Stimulated activated CD4-positive, alpha-beta T cell treated with anti-CD3 and anti-CD28 coated beads, Interleukin-2, amount 100 ng/mL, for 48 hours (primary cell): ENCODE measurements around the gene HCRT.
"Not testable (repeated sequence)": the region's sequence is repeated elsewhere in the genome, so short reads cannot be mapped to it uniquely, and the experiment has no call there.

Source experiments
- DNase-seq, 2 donors: peaks; one replicate each; pipeline ENCODE4 v3.0.0-alpha.2; 2020

Gene HCRT, protein sequence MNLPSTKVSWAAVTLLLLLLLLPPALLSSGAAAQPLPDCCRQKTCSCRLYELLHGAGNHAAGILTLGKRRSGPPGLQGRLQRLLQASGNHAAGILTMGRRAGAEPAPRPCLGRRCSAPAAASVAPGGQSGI

DNA sequence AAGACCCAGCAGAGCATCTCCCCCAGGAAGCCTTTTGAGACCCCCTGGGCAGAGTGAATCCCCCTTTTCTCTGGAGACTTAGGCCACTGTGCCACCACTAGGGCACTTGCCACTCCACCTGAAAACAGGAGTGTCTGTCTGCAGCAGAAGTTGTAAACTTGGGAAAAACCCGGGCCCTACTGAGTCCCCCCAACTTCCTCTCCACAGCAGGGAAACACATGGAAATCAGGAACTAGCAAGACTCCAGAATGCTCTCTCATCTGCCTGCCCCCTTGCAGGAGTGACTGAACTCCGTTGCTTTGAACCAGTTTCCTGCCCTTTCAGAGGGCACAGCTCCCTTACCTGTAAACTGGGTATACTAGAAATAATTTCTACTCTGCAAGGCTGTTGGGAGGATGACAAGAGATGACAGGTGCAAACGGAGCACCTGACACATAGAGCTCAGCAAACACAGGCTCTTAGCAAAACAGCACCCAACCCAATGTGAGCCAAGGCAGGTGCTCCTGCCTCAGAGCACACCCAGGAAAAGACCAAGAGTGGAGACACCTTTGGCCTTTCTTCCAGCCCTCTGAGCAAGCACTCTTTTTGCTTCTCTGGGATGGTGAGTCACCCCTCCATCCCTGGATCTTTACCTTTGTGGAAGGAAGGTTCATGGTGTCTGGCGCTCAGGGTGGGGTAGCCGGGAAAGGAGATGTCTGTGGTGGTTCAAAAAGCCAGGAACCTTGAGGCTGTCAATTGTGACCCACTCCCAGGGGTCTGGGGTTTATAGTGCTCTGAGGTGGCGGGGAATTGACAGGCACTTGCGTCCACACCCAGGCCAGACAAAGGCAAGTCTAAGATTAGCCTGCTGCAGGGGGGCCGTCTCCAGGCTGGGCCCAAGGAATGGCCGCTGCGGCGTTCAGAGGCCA lies at the start of gene HCRT:
HCRT (minus strand) TSS at position 740 of the 908 bp plus-strand sequence; CDS start at position 653, 87 bp downstream.
- DNase-seq: no peak

DNA sequence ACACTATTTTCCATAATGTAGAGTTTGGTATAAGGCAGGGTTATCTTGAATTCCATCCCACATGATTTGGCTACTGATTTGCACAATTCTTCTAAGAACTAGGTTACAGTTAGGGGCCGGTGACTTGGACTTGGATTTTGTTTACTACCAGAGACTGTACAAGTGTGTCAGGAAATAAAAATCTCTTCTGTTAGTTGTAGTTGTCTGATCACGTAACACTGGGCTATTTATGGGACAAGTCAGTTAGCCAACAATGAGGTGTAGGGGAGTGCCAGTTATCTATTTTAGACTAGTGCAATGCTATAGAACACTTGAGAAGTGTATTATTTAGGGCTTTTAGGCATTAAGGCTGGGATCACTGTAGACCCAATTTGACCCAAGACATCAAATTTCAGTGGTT lies 48.7 kb upstream of the HCRT start:
- no peak for DNase-seq

DNA sequence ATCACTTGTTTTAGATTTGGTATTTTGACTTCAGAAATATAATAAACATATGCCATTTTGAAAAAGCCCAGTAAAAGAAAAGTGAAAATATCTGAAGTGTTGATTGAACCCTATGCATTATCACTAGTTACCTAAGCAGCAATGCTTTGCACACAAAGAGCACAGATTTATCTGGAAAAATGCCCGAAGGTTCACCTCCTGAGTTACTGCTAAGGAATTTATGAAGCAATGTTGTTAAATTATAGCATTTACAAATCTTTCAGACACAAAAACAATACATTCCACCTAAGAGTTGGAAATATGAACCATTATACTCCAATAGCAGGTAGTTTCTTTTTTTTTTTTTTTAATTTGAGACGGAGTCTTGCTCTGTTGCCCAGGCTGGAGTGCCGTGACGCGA lies 47.9 kb upstream of the HCRT start:
- DNase-seq: no peak

DNA sequence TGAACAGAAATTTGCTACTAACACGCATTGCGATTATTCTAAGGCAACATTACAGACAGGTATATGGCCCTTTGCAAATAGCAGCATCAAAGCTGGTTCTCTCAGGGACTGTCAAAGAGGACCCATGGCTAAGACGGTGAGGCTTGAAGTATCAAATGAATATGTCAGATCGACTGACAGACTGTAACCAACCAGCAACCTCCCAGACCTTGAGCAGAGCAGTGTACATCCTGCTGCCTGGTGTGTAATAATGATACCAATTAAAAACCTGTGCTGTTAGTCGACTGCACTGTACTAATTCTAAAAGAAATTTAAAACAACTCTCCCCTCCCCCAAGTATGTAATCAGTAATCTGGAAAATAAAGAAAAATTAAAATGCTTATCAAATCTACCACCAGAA lies 45.0 kb upstream of the HCRT start:
- no peak for DNase-seq

DNA sequence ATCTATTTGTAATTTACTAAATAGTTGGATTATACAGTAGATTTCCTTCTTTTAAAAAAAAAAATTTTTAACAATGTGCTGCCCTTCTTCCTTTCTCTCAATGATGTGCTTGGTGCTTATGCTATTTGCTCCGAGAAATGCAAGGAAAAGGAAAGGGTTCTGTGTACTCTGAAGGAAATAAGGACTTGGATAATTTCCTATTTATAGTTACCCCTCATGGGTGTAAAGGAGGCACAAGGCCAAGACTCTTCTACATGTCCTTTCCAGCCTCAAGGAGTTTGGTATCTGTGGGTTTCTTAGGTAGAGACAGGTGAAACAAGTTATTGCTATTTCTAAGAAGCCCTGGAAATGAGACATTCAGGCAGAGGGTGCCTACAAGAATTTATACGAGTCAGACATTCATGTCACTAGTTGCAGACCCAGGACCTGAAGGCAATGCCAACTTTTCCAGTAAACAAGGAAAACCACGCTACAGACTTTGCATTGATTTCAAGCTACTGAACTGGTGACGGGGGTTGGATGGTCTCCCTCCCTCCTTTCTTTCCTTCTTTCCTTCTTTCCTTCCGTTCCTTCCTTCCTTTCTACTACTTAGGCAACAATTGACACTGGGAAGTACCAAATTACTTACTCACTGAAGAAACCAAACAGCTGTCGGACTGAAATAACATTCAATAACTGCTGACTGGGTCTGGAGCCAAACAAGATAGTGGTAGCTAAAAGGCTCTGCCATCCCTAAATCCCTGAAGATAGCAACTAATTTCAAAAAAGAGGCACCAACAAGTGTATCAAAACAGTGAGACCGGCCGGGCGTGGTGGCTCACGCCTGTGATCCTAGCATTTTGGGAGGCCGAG lies 42.8 kb upstream of the HCRT start:
- no peak for DNase-seq

DNA sequence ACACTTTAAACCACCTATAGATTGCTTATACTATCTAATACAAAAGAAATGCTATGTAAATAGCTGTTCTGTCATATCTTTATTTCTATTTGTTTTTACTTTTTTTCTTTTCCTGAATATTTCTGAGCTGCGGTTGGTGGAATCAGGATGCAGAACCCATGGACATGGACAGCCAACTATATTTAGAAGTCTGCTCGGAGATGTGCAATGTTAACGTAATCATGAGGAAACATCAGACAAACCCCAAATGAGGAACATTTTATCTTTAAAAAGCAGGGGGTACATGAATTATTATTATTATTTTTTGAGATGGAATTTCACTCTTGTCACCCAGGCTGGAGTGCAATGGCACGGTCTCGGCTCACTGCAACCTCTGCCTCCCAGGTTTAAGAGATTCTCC lies 40.4 kb upstream of the HCRT start:
- no peak for DNase-seq

DNA sequence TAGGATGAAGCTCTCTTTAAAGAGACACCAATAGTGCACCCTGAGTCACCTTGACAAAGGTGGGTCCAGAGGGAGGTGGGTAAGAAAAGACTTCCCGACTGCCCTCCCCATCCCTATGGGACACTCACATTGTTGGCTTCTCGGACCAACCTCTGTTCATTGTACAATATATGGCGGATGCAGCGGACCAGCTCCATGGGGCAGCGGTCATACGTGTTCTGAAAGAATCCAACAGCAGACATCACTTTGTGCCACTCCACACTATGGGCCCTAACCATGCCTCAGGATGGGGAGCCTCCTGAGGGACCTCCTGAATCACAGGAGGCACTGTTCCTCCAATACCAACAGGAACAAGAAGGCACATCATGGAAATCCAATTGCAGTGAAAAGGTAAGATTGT lies 39.4 kb upstream of the HCRT start:
- no peak for DNase-seq

DNA sequence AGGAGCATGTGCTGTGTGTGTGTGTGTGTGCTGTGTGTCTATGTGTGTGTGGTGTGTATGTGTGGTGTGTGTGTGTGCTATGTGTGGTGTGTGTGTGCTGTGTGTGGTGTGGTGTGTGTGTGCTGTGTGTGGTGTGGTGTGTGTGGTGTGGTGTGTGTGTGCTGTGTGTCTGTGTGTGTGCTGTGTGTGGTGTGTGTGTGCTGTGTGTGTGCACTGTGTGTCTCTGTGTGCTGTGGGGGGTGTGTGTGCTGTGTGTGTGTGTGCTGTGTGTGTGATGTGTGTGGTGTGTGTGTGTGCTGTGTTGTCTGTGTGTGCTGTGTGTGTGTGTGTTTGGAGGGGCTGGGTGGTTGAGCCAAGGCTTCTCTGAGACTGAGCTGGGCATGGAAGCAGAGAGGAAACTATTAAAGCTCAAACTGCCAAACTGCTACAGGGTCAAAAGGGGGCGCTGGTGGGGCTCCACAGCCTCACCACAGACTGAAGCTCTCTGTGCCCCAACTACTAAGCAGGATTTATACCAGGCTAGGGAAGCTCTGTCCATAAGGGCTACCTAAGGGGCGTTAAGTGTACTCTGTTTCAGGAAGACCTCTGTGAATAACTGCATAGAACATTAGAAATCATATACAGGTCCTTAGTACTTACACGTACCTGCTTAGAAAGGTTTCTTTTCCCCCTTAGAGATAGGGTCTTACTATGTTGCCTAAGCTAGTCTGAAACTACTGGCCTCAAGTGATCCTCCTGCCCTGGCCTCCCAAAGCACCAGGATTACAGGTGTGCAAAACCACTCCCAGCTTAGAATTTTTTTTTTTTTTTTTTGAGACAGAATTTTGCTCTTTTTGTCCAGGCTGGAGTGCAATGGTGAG lies 36.9 kb upstream of the HCRT start:
- DNase-seq: peak; percentile 37 to 59

DNA sequence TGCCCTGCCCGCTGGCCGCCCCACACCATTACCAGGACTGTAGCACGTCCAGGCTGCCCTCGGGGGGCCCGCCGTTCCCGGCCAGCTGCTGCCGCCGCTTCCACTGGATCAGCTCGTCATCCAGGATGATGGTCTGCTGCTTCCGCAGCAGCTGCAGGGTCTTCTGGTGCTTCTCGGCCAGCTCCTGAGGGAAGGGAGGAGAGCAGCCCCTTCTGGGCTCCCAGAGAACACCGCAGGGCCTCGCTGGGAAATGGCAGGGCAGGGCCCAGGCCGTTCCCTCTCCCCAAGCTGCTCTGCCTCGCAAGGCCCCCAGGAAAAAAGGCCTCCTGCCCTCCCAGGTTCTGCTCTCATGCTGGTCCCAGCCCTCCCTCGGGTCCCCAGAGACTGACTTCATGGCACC lies 34.0 kb upstream of the HCRT start:
- not testable (repeated sequence) for DNase-seq

DNA sequence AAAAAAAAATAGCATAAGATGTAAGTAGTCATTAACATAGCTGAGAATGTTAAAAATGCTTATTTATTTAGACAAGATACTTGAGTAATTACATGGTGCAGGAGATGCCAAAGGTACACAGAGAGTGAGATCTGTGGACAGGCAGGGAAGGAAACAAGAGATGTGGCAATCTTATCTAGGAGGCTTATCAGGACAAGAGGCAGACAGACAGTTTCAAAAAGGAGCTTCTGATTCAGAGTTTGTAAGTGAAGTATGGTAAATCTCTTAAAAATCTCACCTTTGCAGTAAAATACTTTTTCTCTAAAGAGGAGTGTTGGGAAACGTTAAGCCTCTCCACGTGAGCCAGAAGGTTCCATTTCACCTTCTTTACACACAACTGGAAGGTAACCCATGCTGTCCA lies 28.9 kb upstream of the HCRT start:
- no peak for DNase-seq

DNA sequence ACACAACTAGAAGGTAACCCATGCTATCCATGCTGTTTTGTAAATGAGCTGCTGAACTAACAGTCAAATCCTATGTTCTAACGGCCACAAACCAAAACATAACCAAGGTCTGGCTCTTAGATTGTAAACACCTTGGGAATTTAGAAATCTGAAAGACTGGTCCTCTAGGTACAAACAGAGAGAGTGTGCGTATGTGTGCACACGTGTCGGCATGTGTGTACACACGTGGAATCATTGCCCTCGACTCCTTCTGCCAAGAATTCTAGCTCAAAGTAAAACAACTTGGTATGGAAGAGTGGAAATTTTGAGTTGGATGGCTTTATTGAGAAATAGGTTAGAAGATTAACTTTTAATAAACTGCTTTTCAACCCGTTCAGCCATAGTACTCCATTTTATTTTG lies 27.1 kb upstream of the HCRT start:
- DNase-seq: no peak

DNA sequence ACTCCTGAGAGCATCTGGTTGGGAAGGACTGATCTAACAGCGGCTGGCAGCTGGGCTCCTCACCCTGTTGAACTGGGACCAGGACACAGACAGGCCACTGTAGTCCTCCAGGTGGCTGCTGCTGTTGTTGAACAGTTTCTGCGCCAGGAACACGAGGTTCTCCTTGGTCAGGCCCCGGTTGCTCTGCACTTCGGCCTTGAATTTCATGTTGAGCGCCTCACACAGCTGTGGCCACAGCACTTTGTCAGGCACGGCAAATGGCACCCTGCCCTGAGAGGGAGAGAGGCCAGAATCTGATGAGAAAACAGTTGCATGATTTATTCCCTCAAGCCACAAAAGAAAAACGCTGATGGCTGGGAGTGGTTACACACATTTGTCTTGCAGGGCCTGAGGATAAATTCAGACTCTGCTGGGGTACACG lies 26.7 kb upstream of the HCRT start:
- not testable (repeated sequence) for DNase-seq

DNA sequence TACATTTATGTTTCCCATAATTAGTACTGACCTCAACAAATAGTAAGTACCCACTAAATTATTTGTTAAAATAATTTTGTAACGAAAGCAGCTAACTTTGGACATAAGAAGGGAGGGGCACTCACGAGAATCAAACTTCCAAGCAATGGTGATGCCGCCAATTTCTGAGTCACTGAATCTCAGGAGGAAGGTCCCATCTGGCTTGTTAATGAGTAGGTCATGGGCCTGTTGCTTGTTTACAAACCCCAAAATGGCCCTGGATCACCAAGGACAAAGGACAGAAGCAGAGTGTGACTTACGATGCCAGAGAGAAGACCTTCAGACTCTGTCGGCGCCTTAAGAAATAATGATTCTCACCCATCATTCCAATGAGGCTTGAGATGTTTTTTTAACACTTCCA lies 24.8 kb upstream of the HCRT start:
- no peak for DNase-seq

DNA sequence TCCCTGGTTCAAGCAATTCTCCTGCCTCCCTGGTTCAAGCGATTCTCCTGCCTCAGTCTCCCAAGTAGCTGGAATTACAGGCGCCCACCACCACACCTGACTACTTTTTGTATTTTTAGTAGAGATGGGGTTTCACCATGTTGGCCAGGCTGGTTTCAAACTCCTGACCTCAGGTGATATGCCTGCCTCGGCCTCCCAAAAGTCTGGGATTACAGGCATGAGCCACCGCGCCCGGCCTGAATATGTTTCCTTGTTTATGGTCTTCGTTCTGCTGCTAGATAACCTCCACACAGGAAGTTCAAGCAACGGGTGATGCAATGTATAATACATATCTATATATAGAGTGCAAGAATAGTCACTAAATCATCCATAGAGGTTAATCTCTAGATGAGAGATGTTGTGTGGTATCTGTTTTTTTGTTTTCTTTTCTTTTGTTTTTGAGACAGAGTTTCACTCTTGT lies 20.9 kb upstream of the HCRT start:
- DNase-seq: not testable (repeated sequence)

DNA sequence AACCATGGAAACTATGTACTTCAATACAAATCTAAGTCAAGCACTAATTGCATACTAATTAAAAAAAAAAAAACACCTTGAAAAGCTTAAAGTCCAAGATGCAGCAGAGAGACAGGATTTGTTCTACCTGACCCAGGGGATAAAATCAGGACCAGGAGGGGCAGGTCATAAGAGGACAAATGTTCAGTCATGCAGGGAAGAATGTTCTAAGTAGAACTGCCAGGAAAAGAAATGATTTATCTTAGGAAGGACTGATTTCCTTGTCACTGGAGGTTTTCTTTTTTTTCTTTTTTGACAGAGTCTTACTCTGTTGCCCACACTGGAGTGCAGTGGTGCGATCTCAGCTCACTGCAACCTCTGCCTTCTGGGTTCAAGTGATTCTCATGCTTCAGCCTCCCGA lies 18.1 kb upstream of the HCRT start:
- DNase-seq: no peak

DNA sequence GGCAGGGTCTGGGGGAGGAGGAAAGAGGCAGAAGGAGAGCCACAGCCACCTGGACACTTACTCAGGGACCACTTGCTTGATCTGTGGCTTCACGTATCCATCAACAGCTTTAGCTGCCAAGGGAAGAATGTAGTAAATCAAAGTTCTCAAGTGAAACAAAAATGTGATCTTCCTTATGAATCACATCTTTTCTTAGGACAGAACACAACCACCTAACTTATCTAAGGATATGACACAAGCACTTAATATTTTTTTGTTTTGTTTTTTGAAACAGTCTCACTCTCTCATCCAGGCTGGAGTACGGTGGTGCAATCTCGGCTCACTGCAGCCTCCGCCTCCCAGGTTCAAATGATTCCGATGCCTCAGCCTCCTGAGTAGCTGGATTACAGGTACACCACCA lies 17.4 kb upstream of the HCRT start:
- no peak for DNase-seq

DNA sequence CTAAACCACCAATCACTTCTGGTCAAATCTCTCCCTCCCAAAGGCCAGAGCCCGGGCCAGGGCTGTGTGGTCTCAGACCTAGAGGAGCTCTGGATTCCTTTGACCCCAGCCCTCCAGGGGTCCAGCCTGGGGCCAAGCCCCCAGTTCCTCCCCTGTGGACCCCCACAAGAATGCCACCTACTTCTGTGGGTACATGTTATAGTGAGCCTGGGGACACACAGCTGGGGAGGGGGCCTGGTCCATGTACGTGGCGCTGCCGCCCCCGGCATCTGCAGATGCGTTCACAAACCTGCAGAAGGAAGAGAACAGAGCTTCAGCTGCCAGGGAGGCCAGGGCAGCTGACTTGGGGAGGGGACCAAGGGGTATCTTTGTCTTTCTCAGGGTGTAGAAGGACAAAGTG lies 16.9 kb upstream of the HCRT start:
- no peak for DNase-seq

DNA sequence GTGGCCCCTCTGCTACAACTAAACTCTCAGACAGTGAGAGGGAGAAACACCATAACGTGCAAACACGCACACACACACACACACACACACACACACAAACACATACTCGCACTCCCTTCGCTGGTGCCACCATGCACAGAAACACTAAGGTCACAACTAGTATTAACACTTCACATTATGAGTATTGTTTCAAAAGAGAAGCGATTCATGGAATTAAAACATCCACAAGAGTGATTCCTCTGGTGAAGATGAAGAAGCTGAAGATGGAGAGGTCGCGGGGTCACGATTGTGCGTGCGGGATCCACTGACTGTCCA lies 16.2 kb upstream of the HCRT start:
- no peak for DNase-seq

DNA sequence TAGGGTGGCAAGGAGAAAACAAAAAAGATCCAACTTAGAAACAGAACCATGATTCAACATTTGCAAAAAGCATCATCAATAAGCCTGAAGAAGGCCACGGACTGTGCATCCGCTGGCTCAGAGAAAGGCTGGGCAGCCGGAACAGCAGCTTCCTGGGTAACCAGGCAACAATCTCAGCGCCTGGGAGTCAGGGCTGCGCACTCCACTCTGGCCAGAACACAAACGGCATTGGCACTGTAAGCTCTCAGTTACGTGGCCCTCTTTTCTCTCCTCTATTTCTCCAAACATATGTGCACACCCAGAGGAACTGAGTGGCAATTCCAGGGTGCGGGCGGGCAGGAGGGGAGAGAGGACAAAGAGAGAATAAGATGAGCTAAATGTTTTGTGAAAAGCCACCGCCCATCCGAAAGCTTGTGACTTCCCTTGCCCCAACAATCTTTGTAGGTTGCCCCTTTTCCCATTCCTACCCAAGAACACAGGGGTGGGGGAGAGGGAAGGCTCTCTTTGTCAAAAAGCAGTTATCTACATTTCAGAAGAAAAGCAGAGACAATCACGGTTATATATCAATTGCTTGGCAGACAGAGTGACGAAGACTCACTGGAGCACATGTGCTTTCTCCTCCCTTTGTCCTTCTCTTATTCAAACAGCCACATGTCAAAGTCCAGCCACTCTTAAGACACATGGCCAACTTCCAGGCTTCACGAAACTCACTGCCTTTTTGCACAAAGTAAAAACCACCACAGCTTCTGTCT lies 15.6 kb upstream of the HCRT start:
- no peak for DNase-seq

DNA sequence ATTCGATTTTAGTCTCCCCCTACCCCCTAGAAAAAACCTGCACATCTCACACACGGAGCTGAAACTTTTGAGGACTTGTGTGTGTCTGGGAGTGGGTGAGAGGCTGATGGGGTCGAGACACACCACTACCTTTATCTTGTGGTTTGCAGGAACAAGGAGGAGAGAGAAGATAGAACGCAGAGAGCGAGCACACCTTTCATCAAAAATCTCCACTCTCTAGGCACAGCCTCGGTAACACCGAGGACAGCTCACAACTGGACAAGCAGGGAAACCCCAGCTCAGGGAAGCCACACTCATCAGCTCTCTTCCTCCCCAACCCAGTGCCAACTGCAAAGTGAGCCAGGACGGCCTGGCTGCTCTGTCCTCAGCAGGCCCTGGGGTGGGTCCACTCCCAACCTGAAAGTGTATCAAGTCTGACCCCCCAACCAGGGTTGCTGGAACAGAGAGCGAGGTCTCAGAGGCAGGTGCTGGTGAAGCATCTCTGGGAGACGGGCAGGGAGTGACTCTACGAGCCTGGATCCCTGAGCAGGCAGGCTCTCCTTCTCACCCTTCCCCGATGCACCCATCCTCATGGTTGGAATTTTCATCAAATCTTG lies 14.3 kb upstream of the HCRT start:
- DNase-seq: no peak

DNA sequence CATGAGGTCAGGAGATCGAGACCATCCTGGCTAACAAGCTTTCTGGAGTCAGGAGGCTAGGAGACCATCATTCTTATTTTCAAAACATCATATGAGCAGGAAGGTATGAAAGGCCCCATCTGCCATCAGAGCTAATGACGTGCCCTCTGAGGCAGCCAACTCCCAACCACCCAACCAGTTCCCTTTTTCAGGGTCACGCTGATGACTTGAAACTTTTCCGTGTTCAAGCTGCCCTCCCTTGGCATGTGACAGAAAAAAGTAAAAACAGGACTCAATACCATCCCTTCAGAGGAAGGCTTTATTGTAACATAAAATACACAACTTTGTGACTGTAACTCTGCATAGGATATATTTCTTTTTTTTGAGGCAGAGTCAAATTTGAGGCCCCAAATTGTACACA lies 13.6 kb upstream of the HCRT start:
- DNase-seq: no peak
